Measurements from ENCODE around the gene ERICH4. TPM values are rescaled to one million over a fixed set of nuclear protein-coding genes. Genes with fewer than 3 reads are reported as not detected.
A peak's percentile ranks its signal among the peaks of the same experiment; 100 is the strongest.

ERICH4 gene
- total RNA-seq, 1 experiment from 2014 or later, result not detected

DNA sequence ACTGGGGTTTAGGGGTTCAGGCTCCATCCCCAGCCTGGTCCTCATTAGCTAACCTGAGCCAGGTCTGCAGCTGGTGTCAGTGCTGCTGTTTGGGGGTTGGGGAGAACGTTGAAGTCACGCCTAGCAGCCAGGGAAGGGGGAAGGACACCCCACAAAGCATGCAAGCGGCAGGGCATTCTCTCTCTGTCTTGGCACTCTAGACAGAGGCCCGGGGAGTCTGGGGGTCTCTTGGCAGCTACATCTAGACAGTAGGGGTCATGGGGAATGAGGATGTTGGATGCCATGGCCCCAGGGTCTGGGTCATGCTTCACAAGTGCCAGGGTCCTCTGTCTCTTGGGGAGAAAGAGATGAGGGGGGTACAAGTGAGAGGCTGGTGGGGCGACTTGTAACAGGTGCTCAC, 2.6 kb downstream of the ERICH4 start:
- intact Hi-C loops (cut with micrococcal nuclease; ENCODE audit: unreplicated experiment), result loop anchor here (5.0 kb wide), 1 partner anchor 377 kb away; no protein-coding TSS in a partner anchor
- no peaks in the 10 kb centered on the region; the same call in 1 of the 2 replicates for H3K9me3 ChIP-seq (ENCODE audit: insufficient read depth, low read depth)
- no peaks in the 10 kb centered on the region for H3K4me1 ChIP-seq (replicated peaks; ENCODE audit: insufficient read depth)
- no peaks in the 10 kb centered on the region for H4K20me1 ChIP-seq (ENCODE audit: insufficient read depth)
- ChIA-PET POLR2A (ENCODE audit: unreplicated experiment) (no interaction called here), CTCF (interaction anchor here (0.6 kb wide), 1 partner anchor 1333 kb away, joined by 3 read pairs; no protein-coding TSS in a partner anchor)
- no peak overlapping the region for H3K27ac ChIP-seq
- no peaks in the 10 kb centered on the region; the same call in 1 of the 2 replicates for H3F3A ChIP-seq (ENCODE audit: insufficient read depth, low read depth)
- no peaks in the 10 kb centered on the region for H3K36me3 ChIP-seq (ENCODE audit: low read depth)
- H3K4me3 ChIP-seq, result no peak overlapping the region
- BruUV-seq (replicated peaks), result no TSS peak
- no peak for TF ChIP-seq CTCF (conservative IDR thresholded peaks at IDR 0.05)
- no peaks in the 10 kb centered on the region for H3K9me2 ChIP-seq (ENCODE audit: insufficient read depth)
- H3K4me2 ChIP-seq, result no peak overlapping the region
- no peak overlapping the region for H2AFZ ChIP-seq
- DNase-seq, result no peak
- H3K79me2 ChIP-seq (ENCODE audit: low read depth), result no peaks in the 10 kb centered on the region
- H3K27me3 ChIP-seq (ENCODE audit: insufficient read depth, low read depth), result peaks cover 46% of the 10 kb centered on the region

GRCh38 chr19:41447732-41448332, 4.9 kb downstream of the ERICH4 start:
- Histone ChIP-seq H3F3A (ENCODE audit: insufficient read depth, low read depth) (no peaks in the 10 kb centered on the region; the same call in 1 of the 2 replicates), H3K4me2 (no peak overlapping the region), H4K20me1 (ENCODE audit: insufficient read depth) (no peaks in the 10 kb centered on the region), H3K4me3 (no peak overlapping the region), H2AFZ (no peak overlapping the region), H3K9me3 (ENCODE audit: insufficient read depth, low read depth) (no peaks in the 10 kb centered on the region), H3K9me2 (ENCODE audit: insufficient read depth) (no peaks in the 10 kb centered on the region), H3K79me2 (ENCODE audit: low read depth) (no peaks in the 10 kb centered on the region), H3K4me1 (replicated peaks; ENCODE audit: insufficient read depth) (no peaks in the 10 kb centered on the region), H3K27ac (no peak overlapping the region), H3K36me3 (ENCODE audit: low read depth) (no peaks in the 10 kb centered on the region), H3K27me3 (ENCODE audit: insufficient read depth, low read depth) (peaks cover 58% of the 10 kb centered on the region)
- ChIA-PET POLR2A (ENCODE audit: unreplicated experiment) (no interaction called here), CTCF (interaction anchor here (0.6 to 0.7 kb wide), 4 partner anchors 107 to 857 kb away, joined by 6 to 18 read pairs (median 8); no protein-coding TSS in a partner anchor)
- DNase-seq, result no peak
- no peak for TF ChIP-seq CTCF (conservative IDR thresholded peaks at IDR 0.05)
- no peak for TF ChIP-seq EZH2 (IDR thresholded peaks at IDR 0.05; ENCODE audit: low read depth)
- BruUV-seq (replicated peaks), result no TSS peak
- intact Hi-C loops (cut with micrococcal nuclease; ENCODE audit: unreplicated experiment), result loop anchor here (5.0 kb wide), 1 partner anchor 374 kb away; no protein-coding TSS in a partner anchor

DNA sequence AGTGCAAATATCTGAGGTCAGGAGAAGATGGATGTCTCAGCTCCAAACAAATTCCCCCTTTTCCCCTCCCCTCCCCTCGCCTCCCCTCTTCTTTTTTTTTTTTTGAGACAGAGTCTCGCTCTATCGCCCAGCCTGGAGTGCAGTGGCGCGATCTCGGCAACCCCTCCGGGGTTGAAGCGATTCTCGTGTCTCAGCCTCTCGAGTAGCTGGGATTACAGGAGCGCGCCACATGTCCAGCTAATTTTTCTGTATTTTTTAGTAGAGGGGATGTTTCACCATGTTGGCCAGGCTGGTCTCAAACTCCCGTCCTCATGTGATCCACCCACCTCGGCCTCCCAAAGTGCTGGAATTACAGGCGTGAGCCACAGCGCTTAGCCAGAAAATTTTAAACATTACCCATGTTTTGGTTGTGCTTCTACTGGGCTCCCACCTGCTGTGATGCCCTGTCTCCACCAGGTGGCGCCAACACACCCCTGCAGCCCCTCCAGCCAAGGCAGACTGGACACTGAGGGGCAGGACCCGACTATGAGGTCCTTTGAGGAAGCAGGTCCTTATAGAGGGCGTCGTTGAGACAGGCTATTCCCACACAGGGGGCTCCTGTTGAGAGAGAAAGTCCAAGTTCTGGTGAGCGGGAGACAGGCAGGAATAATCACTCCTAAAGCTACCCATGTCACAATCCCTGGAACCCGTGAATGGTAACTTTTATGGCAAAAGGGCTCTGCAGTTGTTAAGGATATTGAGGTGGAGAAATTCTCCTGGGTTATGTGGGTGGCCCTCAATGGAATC, 6.3 kb downstream of the ERICH4 start:
- Histone ChIP-seq H3K4me3 (no peak overlapping the region), H3K4me2 (no peak overlapping the region), H4K20me1 (ENCODE audit: insufficient read depth) (no peaks in the 10 kb centered on the region), H3K27ac (no peak overlapping the region), H2AFZ (no peak overlapping the region), H3K9me2 (ENCODE audit: insufficient read depth) (no peaks in the 10 kb centered on the region), H3K4me1 (replicated peaks; ENCODE audit: insufficient read depth) (no peaks in the 10 kb centered on the region), H3K36me3 (ENCODE audit: low read depth) (no peaks in the 10 kb centered on the region), H3K9me3 (ENCODE audit: insufficient read depth, low read depth) (no peaks in the 10 kb centered on the region), H3K27me3 (ENCODE audit: insufficient read depth, low read depth) (peaks cover 60% of the 10 kb centered on the region), H3F3A (ENCODE audit: insufficient read depth, low read depth) (no peaks in the 10 kb centered on the region; the same call in 1 of the 2 replicates), H3K79me2 (ENCODE audit: low read depth) (no peaks in the 10 kb centered on the region)
- CTCF ChIA-PET, result interaction anchor here (0.6 to 1.3 kb wide), 6 partner anchors 10 to 1771 kb away, joined by 3 to 6 read pairs (median 4); partner anchors contain the start of gene DMAC2
- POLR2A ChIA-PET (ENCODE audit: unreplicated experiment), result no interaction called here
- intact Hi-C loops (cut with micrococcal nuclease; ENCODE audit: unreplicated experiment), result loop anchor here (1.0 to 5.0 kb wide), 4 partner anchors 114 to 373 kb away; no protein-coding TSS in a partner anchor
- BruUV-seq (replicated peaks), result no TSS peak
- no peak for TF ChIP-seq EZH2 (IDR thresholded peaks at IDR 0.05; ENCODE audit: low read depth)
- TF ChIP-seq CTCF (conservative IDR thresholded peaks at IDR 0.05), result peak; percentile 98
- peak; percentile 41 to 72 for DNase-seq
